GM19467 (cell line): ENCODE results near the gene CYP2A6.
"Not testable (repeated sequence)": the region's sequence is repeated elsewhere in the genome, so short reads cannot be mapped to it uniquely, and the experiment has no call there.

ENCODE experiments used
- ATAC-seq: cut with Tn5 transposase; IDR thresholded peaks from one replicate; pipeline ENCODE4 v1.9.1; 2021; ENCODE audit warnings: mild to moderate bottlenecking, moderate library complexity; ENCODE audit not compliant: unreplicated experiment

Gene CYP2A6, protein sequence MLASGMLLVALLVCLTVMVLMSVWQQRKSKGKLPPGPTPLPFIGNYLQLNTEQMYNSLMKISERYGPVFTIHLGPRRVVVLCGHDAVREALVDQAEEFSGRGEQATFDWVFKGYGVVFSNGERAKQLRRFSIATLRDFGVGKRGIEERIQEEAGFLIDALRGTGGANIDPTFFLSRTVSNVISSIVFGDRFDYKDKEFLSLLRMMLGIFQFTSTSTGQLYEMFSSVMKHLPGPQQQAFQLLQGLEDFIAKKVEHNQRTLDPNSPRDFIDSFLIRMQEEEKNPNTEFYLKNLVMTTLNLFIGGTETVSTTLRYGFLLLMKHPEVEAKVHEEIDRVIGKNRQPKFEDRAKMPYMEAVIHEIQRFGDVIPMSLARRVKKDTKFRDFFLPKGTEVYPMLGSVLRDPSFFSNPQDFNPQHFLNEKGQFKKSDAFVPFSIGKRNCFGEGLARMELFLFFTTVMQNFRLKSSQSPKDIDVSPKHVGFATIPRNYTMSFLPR

DNA sequence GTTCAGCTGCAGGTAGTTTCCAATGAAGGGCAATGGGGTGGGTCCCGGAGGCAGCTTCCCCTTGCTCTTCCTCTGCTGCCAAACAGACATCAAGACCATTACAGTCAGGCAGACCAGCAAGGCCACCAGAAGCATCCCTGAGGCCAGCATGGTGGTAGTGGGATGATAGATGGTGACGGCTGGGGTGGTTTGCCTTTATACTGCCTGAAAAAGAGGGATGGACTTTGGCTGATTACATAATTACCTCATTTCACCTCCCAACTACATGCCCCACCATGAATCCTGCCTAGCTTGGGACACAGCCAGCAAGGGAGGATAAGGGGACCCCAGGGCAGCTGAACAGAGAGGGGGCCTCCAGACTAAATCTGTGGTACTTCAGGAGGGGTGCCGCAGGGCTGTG, at the start of gene CYP2A6:
Gene CYP2A6 (minus strand): TSS at position 171 of the 400 bp plus-strand sequence. CDS start 21 bp downstream, at position 150.
- not testable (repeated sequence) for ATAC-seq

DNA sequence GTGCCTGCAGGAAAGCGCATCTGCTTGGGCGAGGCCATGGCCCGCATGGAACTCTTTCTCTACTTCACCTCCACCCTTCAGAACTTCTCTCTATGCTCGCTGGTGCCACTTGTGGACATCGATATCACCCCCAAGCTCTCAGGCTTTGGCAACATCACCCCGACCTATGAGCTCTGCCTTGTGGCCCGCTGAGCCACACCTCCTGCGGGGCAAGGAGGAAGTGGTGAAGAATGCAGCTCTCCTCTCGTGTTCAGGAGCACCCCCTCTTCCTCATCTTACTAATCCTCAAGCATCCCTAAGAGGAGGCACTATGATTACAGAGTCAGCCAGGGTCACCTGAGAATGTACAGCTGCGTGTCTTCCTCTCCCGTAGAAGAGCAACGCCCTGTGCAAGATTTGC, 49.7 kb upstream of the CYP2A6 start:
- not testable (repeated sequence) for ATAC-seq

DNA sequence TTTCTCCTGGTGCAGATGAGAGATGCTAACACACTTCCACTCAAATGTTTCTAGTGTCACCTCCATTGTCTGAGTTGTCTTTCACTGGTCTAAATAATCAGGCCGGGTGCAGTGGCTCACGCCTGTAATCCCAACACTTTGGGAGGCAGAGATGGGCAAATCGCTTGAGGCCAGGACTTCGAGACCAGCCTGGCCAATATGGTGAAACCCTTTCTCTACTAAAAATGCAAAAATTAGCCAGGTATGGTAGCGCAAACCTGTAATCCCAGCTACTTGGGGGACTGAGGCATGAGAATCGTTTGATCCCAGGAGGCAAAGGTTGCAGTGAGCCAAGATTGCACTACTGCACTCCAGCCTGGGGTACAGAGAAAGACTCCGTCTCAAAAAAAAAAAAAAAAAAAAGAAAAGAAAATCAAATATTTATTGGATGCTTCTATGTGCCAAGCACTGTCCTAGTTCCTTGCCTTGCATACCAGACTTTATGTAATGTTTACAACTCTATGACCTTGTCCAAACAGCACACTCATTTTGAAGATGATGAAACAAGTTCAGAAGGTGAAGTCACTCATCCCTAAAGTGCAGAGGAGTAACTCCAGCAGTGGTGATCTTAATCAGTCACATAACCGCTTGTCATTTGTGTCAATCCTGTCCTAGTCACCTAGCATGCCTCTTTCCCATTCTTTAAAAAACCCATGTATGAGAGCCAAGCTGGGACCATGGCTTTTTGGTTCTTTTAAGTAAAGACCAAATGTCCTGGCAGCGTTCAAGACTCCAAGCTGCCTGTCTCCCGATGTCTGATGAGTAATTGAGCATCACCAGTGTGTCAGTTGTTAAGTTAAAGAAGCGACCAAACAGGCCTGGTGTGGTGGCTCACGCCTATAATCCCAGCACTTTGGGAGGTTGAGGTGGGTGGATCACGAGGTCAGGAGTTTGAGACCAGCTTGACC, 46.9 kb upstream of the CYP2A6 start:
- ATAC-seq: not testable (repeated sequence)

DNA sequence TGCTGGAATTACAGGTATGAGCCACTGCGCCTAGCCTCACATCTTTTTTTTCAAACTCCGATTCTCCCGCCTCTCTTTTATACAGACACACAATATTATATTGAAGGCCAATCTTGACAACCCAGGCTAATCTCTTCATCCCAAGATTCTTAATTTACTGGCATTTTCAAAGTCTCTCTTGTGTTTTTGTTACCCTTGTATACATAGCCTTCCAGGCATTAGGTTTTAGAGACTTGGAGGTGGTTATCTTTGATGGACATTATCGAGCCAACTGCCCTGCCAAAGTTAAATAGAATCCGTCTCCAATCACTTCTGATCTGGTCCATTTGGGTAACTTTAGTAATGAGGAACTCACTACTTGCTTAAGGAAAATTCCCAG, 46.2 kb upstream of the CYP2A6 start:
- ATAC-seq: no peak

DNA sequence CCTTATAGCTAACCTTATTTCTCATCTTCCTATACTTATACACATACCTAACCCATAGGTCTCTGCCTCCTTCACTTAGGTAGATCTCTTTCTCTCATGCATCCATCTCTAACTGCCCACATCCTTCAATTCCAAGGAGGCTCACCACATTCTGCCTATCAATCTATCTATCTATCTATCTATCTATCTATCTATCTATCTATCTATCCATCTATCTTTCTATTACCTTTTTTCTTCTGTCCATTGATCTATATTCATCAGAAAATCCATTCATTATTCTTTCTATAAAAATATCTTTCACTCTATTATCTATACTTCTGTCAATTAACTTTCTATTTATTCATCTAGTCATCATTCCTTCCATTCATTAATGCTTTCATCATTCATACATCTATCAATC, 42.9 kb upstream of the CYP2A6 start:
- ATAC-seq: no peak

DNA sequence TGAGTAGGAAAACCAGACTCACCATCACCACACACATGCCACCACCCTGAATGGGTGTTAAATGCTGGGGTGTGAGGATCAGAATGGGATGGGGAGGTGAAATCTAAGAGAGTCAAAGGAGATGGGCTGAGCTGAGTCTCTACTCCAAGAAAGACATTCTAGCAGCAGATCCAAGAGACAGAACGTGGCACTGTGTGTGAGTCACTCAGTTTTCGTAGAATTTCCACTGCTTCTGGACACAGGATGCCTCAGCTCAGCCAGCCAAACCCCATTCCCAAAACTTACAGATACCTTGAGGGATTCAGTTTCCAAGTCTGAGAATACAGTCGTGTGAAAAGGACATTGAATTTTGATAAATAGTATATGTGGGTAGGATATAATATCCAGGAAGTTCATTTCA, 39.1 kb upstream of the CYP2A6 start:
- no peak for ATAC-seq

DNA sequence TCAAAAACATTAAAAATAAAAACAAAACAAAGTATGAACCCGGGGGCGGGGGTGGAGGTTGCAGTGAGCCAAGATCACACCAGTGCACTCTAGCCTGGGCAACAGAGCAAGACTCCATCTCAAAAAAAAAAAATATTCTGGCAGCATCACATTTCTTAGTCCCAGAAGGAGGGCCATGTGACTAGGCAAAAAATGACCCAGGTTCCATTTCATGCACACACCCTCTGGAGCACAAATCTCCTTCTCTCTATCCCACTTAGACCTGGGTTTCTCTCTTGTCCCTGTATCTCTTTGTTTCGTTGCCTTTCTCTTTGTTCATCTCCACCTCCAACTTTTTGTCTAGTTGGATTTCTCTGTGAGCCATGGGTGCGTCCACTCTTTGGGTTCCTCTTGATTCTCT, 37.9 kb upstream of the CYP2A6 start:
- ATAC-seq: no peak

DNA sequence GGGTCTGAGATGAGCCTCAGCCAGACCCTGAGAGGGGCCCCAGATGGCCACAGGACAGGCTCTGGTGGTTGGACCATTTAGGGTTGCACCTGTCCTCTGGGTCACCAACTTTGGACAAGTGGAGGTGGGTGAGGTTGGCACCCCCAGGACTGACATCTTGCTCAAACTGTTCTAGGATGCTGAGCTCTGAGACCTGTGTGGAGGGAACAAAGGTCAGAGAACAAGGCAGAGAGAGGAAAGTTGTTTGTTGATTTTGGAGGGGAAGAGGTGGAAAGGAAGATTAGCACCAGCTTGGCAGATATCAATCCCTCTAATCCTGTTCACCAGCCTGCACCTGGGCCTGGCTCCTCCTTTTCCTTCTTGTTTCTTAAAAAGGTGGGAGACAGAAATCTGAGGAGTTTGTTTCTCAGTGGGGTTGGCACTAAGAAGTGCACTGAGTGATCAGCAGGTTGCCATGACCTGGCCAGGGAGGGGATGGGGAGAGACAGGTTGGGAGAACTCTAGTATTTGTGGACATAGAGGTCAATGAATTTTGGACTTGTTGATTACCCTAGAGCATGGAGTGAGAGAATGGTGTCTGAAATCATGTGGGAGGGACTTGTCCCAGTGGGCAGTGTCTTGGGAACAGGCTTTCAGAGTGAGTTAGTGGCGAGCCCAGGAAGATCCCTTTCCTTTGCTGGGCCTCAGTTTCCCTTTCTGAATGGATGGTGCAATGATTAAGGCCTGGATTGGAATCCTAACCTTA, 34.1 kb upstream of the CYP2A6 start:
- not testable (repeated sequence) for ATAC-seq

DNA sequence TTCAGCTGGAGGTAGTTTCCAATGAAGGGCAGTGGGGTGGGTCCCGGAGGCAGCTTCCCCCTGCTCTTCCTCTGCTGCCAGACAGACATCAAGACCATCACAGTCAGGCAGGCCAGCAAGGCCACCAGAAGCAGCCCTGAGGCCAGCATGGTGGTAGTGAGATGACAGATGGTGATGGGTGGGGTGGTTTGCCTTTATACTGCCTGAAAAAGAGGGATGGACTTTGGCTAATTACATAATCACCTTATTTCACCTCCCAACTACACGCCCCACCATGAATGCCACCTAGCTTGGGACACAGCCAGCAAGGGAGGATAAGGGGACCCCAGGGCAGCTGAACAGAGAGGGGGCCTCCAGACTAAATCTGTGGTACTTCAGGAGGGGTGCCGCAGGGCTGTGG, 31.8 kb upstream of the CYP2A6 start, which contains the start of gene CYP2A7:
Gene CYP2A7 (minus strand): TSS at position 170 of the 400 bp plus-strand sequence. CDS start 21 bp downstream, at position 149.
- ATAC-seq: not testable (repeated sequence)

DNA sequence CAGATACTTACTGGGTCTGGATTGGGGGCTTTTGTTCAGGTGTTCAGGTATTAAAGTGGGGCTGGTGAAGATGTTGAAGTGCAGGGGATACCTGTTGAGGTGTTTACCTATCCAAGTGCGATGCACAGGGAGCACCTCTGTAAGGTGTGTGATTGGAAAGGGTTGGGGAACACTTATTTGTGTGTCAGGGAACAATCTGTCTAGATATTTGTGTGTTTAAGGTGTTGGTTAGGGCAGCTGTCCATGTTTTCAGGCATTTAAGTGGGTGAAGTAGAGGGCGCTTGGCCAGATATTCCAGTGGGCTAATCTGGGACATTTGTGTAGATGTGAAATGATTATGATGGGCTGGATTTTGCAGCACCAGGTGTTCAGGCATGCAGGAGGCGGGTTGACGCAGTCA, 29.1 kb upstream of the CYP2A6 start:
- not testable (repeated sequence) for ATAC-seq

DNA sequence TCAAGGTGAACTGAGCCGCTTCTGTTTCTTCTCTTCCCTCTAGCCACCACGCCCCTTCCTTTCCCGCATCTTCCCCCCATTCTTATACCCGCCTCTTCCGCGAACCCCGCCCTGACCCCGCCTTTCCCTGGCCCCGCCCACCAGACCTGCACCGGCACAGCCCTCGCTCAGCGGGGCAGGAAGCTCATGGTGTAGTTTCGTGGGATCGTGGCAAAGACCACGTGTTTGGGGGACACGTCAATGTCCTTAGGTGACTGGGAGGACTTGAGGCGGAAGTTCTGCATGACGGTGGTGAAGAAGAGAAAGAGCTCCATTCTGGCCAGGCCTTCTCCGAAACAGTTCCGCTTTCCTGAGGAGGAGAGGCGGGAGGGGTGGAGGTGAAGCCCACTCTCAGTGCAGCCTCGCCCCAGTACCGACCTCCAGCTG, 25.3 kb upstream of the CYP2A6 start:
- ATAC-seq: not testable (repeated sequence)

DNA sequence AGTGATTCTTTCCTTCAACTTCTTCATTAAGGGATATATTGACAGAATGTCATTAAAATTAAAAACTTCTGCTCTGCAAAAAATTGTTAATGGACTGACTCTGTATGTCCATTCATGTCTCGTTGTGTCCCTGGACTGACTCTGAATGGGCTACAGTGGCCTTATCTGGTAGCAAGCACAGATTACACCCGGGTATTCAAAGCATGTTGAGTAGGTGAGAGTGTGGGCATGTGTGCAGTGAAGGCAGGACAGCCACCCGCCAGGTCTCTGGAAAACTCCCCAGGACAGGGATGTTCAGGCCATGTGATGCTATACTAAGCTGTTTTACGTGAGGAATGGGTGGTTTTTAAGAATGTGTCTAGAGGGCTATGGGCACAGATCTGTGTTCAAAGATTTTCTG, 24.6 kb upstream of the CYP2A6 start:
- not testable (repeated sequence) for ATAC-seq

DNA sequence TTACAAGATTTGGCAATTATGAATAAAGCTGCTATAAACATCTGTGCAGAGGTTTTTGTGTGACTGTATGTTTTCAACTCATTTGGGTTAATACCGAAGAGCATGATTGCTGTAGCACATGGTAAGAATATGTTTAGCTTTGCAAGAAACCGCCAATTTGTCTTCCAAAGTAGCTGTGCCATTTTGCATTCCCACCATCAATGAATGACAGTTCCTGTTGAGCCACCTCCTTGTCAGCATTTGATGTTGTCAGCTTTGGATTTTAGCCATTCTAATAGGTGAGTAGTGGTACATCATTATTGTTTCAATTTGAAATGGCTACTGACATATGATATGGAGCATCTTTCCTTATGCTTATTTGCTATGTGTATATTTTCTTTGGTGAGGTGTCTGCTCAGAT, 23.6 kb upstream of the CYP2A6 start:
- ATAC-seq: not testable (repeated sequence)

DNA sequence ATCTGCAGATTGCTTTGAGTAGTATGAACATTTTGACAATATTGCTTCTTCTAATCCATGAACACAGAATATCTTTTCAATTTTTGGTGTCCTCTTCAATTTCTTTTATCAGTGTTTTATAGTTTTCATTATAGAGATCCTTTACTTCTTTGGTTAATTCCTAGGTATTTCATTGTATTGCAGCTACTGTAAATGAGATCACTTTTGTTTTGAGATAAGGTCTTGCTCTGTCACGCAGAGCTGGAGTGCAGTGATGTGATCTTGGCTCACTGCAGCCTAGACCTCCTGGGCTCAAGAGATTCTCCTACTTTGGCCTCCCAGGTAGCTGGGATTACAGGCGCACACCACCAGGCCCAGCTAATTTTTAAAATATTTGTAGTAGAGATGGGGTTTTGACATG, 22.0 kb upstream of the CYP2A6 start:
- ATAC-seq: no peak

DNA sequence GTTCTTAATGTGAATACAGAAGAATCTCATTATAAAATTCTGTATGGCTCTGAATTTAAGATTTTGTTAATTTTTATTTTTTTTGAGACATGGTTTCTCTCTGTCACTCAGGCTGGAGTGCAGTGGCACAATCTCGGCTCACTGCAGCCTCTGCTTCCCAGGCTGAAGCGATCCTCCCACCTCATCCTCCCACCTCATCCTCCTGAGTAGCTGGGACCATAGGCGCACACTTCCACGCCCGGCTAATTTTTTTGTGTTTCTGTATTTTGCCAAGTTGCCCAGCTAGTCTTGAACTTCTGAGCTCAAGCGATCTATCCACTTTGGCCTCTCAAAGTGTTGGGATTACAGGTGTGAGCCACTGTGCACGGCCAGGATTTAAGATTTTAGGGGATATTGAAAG, 17.5 kb upstream of the CYP2A6 start:
- no peak for ATAC-seq

DNA sequence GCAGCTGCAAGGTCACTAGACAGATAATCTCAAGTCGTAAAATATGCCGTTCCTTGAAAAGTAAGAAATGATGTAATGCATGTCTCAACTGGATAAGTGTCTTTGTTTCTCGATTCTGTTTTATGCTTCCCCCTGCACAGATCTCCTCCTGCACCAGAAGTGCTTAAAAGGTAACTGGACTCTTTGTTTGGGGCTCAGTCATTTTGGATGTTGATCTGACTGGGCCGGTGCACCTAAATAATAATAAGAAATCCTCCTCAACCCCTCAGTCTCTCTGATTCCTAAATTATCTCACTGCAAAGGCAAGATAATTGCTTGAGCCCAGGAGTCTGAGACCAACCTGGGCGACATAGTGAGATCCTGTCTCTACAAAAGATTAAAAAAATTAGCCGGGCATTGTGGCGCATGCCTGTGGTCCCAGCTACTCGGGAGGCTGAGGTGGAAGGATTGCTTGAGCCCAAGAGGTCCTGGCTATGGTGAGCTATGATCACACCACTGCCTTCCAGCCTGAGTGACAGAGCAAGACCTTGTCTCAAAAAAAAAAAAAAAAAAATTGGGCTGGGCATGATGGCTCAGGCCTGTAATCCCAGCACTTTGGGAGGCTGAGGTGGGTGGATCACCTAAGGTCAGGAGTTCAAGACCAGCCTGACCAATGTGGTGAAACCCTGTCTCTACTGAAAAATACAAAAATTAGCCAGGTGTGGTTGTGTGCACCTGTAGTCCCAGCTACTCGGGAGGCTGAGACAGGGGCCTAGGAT, 14.7 kb upstream of the CYP2A6 start:
- ATAC-seq: not testable (repeated sequence)

DNA sequence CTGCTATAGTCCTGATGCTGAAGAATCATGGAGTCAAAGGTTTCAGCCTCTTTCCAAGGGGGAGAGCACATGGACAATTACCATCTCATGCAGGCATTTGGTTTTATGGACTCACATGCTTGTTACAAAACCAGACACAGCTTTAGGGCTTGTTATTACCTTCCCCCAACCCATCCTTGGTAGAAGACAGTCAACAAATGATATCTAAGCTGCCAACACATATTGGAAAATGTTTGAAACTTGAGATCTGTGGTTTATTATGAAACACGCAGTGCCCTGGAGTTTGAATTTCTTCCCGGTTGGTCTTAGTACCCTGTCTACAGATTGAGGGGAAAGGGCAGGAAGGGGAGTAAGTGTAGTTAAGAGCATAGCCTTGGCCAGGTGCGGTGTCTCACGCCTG, 12.5 kb upstream of the CYP2A6 start:
- no peak for ATAC-seq

DNA sequence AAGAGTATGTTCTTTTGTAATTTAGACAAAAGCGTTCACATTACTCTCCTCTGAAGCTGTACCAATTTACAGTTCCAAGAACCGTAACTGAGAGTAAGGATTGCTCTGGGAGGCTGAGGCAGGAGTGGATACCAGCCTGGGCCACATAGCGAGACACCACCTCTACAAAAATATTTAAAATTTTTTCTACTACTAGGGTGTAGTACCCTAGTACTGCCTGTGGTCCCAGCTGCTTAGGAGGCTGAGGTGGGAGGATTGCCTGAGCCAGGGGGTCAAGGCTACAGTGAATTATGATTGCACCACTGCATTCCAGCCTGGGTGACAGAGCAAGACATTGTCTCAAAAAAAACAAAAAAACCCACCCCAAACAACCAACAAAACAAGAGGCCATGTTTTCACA, 12.1 kb upstream of the CYP2A6 start:
- no peak for ATAC-seq

DNA sequence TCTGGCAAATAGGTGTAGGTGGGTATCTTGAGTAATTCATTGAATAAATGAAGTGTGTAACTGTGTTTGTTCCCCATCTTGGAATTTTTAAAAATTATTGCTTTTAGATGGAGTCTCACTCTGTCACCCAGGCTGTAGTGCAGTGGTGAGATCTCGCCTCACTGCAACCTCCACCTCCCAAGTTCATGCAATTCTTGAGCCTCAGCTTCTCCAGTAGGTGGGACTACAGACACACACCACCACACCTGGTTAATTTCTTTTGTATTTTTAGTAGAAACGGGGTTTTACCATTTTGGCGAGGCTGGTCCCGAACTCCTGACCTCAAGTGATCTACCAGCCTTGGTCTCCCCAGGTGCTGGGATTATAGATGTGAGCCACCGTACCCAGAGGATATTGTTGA, 7.9 kb upstream of the CYP2A6 start:
- ATAC-seq: no peak
